ENCODE results near the gene AHDC1. TPM values are rescaled to one million over a fixed set of nuclear protein-coding genes. Genes with fewer than 3 reads are reported as not detected.

AHDC1 gene
- total RNA-seq, 4 donors from 2014 or later: 25.5 to 91.4 (median 47.8) TPM

DNA sequence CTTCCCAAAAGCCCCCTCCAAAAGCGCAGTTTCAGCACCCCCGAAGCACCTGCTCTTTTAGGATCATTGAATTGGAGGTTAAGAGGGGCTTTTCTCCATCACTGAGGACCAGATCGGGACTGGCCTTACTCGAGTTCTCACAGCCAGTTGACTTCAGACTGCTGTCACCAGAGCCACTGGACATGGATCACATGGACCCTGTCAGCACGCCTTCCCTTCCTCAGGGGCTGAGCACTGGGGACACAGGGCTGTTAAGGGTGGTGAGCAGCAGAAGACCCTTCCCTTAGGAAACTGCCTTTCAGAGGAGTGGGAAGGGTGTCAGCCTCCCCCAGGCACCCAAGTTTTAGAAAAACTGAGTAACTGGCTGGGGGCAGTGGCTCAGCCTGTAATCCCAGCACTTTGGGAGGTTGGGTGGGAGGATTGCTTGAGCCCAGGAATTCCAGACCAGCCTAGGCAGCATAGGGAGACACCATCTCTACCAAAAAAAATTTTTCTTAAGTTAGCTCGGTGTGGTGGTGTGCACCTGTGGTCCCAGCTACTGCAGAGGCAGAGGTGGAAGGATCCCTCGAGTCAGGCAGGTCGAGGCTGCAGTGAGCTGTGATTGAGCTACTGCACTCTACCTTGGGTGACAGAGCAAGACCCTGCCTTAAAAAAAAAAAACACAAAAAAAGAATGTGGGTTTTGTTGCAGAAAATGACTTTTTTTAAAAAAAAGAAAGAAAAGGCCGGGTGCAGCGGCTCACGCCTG, 31.6 kb upstream of the AHDC1 start:
- Histone ChIP-seq H3K4me3 (replicated peaks in 1 of 3) (no peak overlapping the region), H3K27me3 (peaks cover 6% of the 10 kb centered on the region), H3K27ac (peak overlapping the region in 2 of 3 donors; percentile 33 to 81), H3K9me3 (no peaks in the 10 kb centered on the region), H3K36me3 (no peaks in the 10 kb centered on the region), H3K4me1 (peaks cover 26 to 41% of the 10 kb centered on the region in 2 donors)
- DNase-seq: no peak
- intact Hi-C loops (cut with DNase I): no loop called here
- TF ChIP-seq, protein P1, sequence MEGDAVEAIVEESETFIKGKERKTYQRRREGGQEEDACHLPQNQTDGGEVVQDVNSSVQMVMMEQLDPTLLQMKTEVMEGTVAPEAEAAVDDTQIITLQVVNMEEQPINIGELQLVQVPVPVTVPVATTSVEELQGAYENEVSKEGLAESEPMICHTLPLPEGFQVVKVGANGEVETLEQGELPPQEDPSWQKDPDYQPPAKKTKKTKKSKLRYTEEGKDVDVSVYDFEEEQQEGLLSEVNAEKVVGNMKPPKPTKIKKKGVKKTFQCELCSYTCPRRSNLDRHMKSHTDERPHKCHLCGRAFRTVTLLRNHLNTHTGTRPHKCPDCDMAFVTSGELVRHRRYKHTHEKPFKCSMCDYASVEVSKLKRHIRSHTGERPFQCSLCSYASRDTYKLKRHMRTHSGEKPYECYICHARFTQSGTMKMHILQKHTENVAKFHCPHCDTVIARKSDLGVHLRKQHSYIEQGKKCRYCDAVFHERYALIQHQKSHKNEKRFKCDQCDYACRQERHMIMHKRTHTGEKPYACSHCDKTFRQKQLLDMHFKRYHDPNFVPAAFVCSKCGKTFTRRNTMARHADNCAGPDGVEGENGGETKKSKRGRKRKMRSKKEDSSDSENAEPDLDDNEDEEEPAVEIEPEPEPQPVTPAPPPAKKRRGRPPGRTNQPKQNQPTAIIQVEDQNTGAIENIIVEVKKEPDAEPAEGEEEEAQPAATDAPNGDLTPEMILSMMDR (IDR thresholded peaks at IDR 0.05): no peak
- no peak for TF ChIP-seq POLR2A (IDR thresholded peaks at IDR 0.05)
- WGBS, 2 donors: 84 to 86% methylated on average over 10 to 11 of the region's 11 CpGs

DNA sequence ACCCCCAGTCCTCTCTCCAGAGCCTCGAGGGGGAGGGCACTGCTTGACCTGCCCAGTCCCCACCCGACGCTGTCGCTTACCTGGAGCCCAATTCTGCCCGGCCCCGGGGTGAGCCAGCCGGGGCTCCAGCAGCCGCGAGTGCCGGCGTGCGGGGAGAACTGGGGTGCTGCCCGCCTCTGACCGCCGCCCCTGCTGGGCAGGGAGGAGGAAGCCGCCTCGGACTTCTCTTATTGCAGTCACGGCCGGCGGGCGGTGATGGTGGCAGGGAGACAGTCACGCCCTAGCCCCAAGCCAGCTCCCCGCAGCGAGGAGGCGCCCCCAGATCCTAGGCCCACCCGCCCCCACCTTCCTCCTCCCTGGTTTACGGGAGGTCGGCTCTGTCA, 31.0 kb upstream of the AHDC1 start, which contains the start of gene FGR:
Gene FGR (minus strand): TSS at position 201 of the 383 bp plus-strand sequence. CDS start 11,269 bp downstream, outside the sequence.
- no peak for DNase-seq
- H3K27me3 ChIP-seq: peaks cover 6% of the 10 kb centered on the region
- H3K4me3 ChIP-seq (replicated peaks in 1 of 3): peak within 1 kb of the TSS in 2 of 3 donors; percentile 20 to 41
- H3K9me3 ChIP-seq: no peaks in the 10 kb centered on the region
- H3K27ac ChIP-seq: peak within 1 kb of the TSS; percentile 44 to 81 (median 75)
- TF ChIP-seq, protein P1 (IDR thresholded peaks at IDR 0.05): no peak
- TF ChIP-seq POLR2A (IDR thresholded peaks at IDR 0.05): no peak
- intact Hi-C loops (cut with DNase I): no loop called here
- no peaks in the 10 kb centered on the region for H3K36me3 ChIP-seq
- 20 to 39% methylated on average over 13 to 18 of the region's 28 CpGs for WGBS, 2 donors
- peaks cover 29 to 47% of the 10 kb centered on the region in 2 donors for H3K4me1 ChIP-seq

DNA sequence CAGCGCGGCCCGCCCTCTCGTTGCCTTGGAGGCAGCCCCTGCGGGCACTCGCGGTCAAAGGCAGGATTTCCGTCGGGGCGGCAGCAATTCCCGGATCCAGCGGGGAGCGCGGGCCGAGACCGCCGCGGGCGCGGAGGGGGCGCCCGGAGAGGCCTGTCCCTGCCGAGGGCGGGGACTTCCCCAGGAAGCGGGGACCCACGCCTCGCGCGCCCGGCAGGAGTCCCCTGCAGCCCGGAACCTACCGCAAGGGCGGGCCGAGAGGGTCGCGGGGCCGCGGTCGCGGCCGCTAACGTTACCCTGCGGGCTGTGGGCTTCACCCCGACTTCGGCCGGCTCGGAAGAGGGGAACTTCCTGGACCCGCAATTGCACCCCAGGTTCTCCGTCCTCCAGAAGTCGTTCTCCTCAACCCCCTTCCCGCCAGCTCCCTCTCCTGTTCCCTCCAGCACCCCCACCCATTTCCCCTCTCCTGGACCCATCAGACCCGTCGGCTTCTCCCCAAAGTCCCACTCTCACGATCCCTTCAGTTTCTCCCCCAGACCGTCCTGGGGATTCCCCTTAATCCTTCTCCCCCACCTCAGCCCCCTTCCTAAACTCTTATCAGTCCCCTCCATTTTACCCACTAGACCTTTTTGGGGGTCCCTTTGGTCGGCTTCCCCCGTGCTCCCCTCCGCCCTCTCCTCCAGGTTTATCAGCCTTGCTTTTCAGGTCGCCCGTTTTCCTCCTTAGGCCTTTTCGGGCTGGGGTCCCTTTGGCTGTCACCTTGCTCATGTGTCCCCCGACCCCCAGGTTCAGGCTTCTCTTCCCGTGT, 30.4 kb upstream of the AHDC1 start:
- Histone ChIP-seq H3K27me3 (peaks cover 6% of the 10 kb centered on the region), H3K27ac (peak overlapping the region; percentile 44 to 81 (median 75)), H3K9me3 (no peaks in the 10 kb centered on the region), H3K4me3 (replicated peaks in 1 of 3) (peak overlapping the region in 2 of 3 donors; percentile 20 to 41), H3K36me3 (no peaks in the 10 kb centered on the region), H3K4me1 (peaks cover 29 to 52% of the 10 kb centered on the region in 2 donors)
- 10 to 11% methylated on average over 25 to 29 of the region's 63 CpGs for WGBS, 2 donors
- TF ChIP-seq POLR2A (IDR thresholded peaks at IDR 0.05): peak in 1 of 2 donors; percentile 22
- TF ChIP-seq, protein P1 (IDR thresholded peaks at IDR 0.05): no peak
- intact Hi-C loops (cut with DNase I): no loop called here
- DNase-seq: peak; percentile 30 to 32

DNA sequence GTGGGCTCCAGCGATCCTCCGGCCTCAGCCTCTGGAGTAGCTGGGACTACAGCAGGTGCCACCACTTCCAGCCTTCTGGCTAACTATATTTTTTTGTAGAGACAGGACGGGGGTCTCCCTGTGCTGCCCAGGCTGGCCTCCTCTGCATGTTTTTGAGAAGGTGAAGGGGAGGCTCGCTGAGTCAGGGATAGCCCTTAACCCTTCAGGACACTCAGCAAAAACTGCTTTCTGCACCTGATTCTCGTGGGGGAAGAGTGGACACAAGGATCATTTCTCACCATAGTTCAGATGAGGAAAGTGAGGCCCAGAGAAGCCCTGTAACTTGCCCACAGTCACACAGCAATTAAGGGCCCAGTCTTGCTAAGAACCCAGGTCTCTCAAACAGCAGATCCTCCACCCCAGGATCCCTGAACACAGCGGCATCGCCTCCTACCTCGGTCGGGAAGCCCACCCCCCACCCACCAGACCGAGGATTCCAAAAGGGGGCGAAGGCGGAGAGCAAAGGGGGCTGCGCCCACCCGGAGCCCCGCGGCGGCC, 29.8 kb upstream of the AHDC1 start:
- no peaks in the 10 kb centered on the region for H3K9me3 ChIP-seq
- no peaks in the 10 kb centered on the region for H3K36me3 ChIP-seq
- no peak for TF ChIP-seq POLR2A (IDR thresholded peaks at IDR 0.05)
- TF ChIP-seq, protein P1 (IDR thresholded peaks at IDR 0.05): no peak
- peaks cover 6% of the 10 kb centered on the region for H3K27me3 ChIP-seq
- H3K27ac ChIP-seq: peak overlapping the region; percentile 29 to 81 (median 75)
- no peak for DNase-seq
- intact Hi-C loops (cut with DNase I): no loop called here
- 31 to 43% methylated on average over 10 to 17 of the region's 17 CpGs for WGBS, 2 donors
- H3K4me3 ChIP-seq (replicated peaks in 1 of 3): peak overlapping the region in 2 of 3 donors; percentile 20 to 41
- peaks cover 29 to 58% of the 10 kb centered on the region in 2 donors for H3K4me1 ChIP-seq
